Ascending aorta (tissue), 2 donors: ENCODE measurements around the gene SH3RF3. TPM values are rescaled to one million over a fixed set of nuclear protein-coding genes. Genes with fewer than 3 reads are reported as not detected.

Source experiments
- DNase-seq, 2 donors: peaks; one replicate each; pipeline ENCODE4 v3.0.0-alpha.2; 2019; ENCODE audit warnings: low spot score in 2 of 2
- H3K27ac ChIP-seq, 2 donors: fragments of 200-600 bp; sonication (generic); one replicate each; pipeline ENCODE4 v1.5.1; 2016 to 2017; ENCODE audit warnings: mild to moderate bottlenecking in 1 of 2
- H3K27me3 ChIP-seq: fragments of 200-600 bp; sonication (generic); one replicate; pipeline ENCODE4 v1.5.1; 2017
- H3K36me3 ChIP-seq, 2 donors: fragments of 200-600 bp; sonication (generic); one replicate each; pipeline ENCODE4 v1.5.1; 2016
- H3K4me1 ChIP-seq, 2 donors: fragments of 200-600 bp; sonication (generic); one replicate each; pipeline ENCODE4 v1.5.1; 2016 to 2017; ENCODE audit warnings: mild to moderate bottlenecking in 1 of 2
- H3K4me3 ChIP-seq, 2 donors: fragments of 200-600 bp; sonication (generic); one replicate each; pipeline ENCODE4 v1.5.1; 2016 to 2017; ENCODE audit warnings: mild to moderate bottlenecking in 1 of 2
- H3K9me3 ChIP-seq, 2 donors: fragments of 200-600 bp; sonication (generic); one replicate each; pipeline ENCODE4 v1.5.1; 2016
- intact Hi-C: fragments of 100-400 bp; cut with DNase I; formaldehyde crosslinking; loops from one replicate; pipeline ENCODE4 v1.15.1; 2023
- total RNA-seq: library from RNA; depleted of rRNA; stranded (reverse); fragments of >200 nt; gene quantifications from one replicate; pipeline ENCODE4 v1.1.0, GENCODE V29; 2016
- TF ChIP-seq, protein P1 (sequence below), 3 experiments: fragments of 200-600 bp in 2 of 3; fragments of 450-650 bp in 1 of 3; sonication (generic) in 2 of 3; IDR thresholded peaks; one replicate each; pipeline ENCODE4 v1.5.1; 2016 to 2019; ENCODE audit warnings: antibody characterized with exemption in 3 of 3, mild to moderate bottlenecking in 1 of 3, moderate library complexity in 1 of 3

SH3RF3 gene
- total RNA-seq, 1 donor from 2014 or later = 53.5 TPM

DNA sequence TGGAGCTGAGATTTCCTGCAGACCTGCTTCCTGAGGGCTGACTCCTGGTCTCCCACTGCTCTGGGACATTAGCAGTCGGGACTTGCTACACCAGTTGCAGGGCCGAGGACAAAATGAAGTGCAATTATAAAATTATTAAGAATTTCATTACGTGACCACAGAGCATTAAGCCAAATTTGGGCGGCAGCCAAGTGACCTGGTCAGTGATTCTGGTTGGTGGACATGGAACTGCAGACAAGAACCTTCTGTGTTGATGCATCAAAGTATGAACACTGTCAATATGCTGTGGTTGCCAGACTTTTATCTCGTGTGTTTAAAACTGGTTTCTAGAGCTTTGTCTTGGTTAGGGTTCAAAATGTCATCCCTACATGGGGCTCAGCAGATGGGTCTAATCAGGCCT, 24.8 kb downstream of the SH3RF3 start:
- intact Hi-C loops = no loop called here
- H3K4me1 ChIP-seq = peaks cover 0 to 17% of the 10 kb centered on the region in 2 donors
- no peak overlapping the region for H3K4me3 ChIP-seq
- DNase-seq = no peak
- H3K27ac ChIP-seq = no peak overlapping the region
- H3K27me3 ChIP-seq = no peaks in the 10 kb centered on the region
- TF ChIP-seq, protein P1, sequence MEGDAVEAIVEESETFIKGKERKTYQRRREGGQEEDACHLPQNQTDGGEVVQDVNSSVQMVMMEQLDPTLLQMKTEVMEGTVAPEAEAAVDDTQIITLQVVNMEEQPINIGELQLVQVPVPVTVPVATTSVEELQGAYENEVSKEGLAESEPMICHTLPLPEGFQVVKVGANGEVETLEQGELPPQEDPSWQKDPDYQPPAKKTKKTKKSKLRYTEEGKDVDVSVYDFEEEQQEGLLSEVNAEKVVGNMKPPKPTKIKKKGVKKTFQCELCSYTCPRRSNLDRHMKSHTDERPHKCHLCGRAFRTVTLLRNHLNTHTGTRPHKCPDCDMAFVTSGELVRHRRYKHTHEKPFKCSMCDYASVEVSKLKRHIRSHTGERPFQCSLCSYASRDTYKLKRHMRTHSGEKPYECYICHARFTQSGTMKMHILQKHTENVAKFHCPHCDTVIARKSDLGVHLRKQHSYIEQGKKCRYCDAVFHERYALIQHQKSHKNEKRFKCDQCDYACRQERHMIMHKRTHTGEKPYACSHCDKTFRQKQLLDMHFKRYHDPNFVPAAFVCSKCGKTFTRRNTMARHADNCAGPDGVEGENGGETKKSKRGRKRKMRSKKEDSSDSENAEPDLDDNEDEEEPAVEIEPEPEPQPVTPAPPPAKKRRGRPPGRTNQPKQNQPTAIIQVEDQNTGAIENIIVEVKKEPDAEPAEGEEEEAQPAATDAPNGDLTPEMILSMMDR (IDR thresholded peaks at IDR 0.05) = no peak
- no peaks in the 10 kb centered on the region for H3K36me3 ChIP-seq
- H3K9me3 ChIP-seq = no peaks in the 10 kb centered on the region

DNA sequence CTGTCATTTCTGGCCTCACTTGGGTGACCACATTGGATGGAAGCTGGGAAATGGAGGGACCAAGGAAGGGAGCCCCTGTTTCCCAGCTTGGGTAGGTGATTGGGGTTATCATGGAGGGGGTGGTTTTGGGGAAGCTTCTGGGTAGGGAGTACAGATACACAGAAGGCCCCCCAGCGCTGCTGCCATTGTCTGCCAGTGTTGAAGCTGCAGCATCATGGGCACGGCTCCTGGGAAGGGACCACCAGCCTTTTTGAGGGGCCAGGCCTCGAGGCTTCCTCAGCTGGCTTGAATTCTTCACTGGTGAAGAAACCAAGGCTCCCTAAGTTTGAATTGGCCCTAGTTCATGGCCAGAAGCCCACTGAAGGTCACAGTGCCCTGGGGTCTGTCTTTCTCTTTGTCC, 25.2 kb downstream of the SH3RF3 start:
- Histone ChIP-seq H3K27me3 (no peaks in the 10 kb centered on the region), H3K4me3 (no peak overlapping the region), H3K9me3 (no peaks in the 10 kb centered on the region), H3K4me1 (peaks cover 0 to 14% of the 10 kb centered on the region in 2 donors), H3K27ac (no peak overlapping the region), H3K36me3 (no peaks in the 10 kb centered on the region)
- intact Hi-C loops = no loop called here
- TF ChIP-seq, protein P1 (IDR thresholded peaks at IDR 0.05) = no peak
- DNase-seq = no peak

DNA sequence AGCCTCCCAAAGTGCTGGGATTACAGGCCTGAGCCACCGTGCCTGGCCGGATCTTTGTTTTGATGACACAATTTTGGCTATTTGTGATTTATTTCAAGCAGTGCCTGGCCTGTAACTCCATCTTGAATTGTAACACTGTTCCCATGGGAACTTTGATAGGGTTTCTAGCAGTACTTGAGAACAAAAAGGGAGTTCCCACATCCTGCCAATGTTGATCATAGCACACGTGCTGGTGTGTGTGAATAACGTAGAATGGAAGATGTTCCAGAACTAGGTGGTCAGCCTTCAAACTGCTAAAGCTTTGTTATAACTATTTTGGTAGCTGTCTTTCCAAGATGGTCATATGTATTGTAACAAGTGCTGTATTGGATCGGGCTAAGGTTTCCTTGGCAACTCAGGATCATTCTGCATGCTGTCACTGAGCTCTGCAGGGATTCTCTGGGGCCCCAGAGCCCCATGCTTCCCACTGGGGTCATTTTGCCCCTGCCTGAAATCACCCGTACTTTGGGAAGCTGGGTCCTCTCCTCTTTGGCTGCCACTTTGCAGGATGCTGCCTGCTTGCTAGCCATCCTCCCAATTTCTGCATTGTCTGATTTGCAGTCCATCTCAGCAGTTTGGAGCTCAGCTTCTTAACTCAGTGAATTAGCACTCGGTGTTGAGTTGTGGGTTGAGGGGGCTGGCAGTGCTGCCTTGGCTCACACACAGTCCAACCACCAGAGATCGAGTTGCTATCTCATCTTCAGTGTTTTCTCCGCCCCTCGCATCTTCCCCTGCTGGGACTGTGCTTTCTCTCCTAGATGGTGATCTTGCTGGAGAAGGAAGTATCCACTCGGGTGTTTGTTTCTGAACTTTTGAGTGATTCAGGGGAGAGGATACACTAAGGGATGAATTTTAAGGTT, 26.8 kb downstream of the SH3RF3 start:
- Histone ChIP-seq H3K27me3 (no peaks in the 10 kb centered on the region), H3K27ac (no peak overlapping the region), H3K36me3 (no peaks in the 10 kb centered on the region), H3K9me3 (no peaks in the 10 kb centered on the region), H3K4me1 (peaks cover 0 to 14% of the 10 kb centered on the region in 2 donors), H3K4me3 (no peak overlapping the region)
- TF ChIP-seq, protein P1 (IDR thresholded peaks at IDR 0.05) = no peak
- intact Hi-C loops = no loop called here
- DNase-seq = no peak

DNA sequence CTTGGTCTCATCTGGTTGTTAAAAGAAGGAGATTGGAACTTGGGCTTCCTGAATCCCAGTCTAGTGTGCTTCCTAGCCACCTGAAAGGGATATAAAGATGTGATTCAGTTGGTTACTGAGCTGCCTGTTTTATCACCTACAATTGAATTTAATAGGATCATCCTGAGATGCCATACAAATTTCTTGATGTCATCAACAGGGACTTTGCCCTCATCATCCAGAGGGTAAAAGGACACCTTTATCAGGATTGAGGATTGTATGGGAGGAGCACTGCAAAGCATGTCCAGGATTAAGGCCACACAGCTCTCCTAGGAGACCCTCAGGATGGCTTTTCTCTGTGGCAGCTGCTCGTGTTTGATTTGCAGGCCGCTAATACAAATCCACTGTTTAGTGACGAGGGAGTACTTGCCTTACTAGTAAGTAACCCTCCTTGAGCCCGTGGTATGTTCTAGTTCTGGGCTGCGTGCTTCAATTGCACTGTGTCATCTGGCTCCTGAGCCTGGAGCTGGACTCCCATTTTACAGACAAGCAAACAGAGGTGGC, 28.6 kb downstream of the SH3RF3 start:
- Histone ChIP-seq H3K36me3 (no peaks in the 10 kb centered on the region), H3K27ac (no peak overlapping the region), H3K9me3 (no peaks in the 10 kb centered on the region), H3K4me1 (peaks cover 0 to 14% of the 10 kb centered on the region in 2 donors), H3K4me3 (no peak overlapping the region), H3K27me3 (no peaks in the 10 kb centered on the region)
- TF ChIP-seq, protein P1 (IDR thresholded peaks at IDR 0.05) = no peak
- intact Hi-C loops = loop anchor here (2.0 kb wide), 1 partner anchor 25 kb away; no protein-coding TSS in a partner anchor
- DNase-seq = no peak

DNA sequence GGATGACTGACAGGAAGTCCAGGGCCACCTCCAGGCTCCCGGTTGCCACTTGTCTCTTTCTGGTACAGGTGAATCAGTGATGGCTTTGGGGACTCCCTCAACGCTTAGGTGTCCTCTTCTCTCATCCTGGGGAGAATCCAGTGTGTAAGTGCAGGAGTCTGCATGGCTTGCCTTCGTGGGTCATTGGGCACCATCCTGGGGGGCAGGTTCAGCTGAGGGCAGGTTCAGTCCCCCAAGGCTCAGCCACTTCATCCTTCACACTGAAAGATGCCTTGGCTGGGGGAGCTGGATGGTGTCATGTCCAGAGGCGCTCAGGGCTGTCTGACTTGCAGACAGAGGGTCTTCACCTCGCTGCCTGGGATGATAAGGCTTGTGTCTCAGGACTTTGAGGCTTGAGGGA, 29.2 kb downstream of the SH3RF3 start:
- Histone ChIP-seq H3K27ac (no peak overlapping the region), H3K4me3 (no peak overlapping the region), H3K4me1 (peaks cover 0 to 18% of the 10 kb centered on the region in 2 donors), H3K27me3 (no peaks in the 10 kb centered on the region), H3K9me3 (no peaks in the 10 kb centered on the region), H3K36me3 (no peaks in the 10 kb centered on the region)
- TF ChIP-seq, protein P1 (IDR thresholded peaks at IDR 0.05) = no peak
- intact Hi-C loops = loop anchor here (2.0 kb wide), 1 partner anchor 25 kb away; no protein-coding TSS in a partner anchor
- no peak for DNase-seq
